Measurements from ENCODE around the gene ENO4. TPM values are rescaled to one million over a fixed set of nuclear protein-coding genes. Genes with fewer than 3 reads are reported as not detected.
A peak's percentile ranks its signal among the peaks of the same experiment; 100 is the strongest.

The ENO4 gene, protein sequence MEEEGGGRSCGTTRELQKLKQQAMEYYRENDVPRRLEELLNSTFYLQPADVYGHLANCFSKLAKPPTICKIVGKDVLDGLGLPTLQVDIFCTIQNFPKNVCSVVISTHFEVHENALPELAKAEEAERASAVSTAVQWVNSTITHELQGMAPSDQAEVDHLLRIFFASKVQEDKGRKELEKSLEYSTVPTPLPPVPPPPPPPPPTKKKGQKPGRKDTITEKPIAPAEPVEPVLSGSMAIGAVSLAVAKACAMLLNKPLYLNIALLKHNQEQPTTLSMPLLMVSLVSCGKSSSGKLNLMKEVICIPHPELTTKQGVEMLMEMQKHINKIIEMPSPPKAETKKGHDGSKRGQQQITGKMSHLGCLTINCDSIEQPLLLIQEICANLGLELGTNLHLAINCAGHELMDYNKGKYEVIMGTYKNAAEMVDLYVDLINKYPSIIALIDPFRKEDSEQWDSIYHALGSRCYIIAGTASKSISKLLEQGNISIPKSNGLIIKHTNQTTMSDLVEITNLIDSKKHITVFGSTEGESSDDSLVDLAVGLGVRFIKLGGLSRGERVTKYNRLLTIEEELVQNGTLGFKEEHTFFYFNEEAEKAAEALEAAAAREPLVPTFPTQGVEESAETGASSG
- 0.35 and 0.66 TPM in 2 replicates for total RNA-seq
- polyA plus RNA-seq: 0.44 TPM in 1 of 2 replicates, not detected in the other

DNA sequence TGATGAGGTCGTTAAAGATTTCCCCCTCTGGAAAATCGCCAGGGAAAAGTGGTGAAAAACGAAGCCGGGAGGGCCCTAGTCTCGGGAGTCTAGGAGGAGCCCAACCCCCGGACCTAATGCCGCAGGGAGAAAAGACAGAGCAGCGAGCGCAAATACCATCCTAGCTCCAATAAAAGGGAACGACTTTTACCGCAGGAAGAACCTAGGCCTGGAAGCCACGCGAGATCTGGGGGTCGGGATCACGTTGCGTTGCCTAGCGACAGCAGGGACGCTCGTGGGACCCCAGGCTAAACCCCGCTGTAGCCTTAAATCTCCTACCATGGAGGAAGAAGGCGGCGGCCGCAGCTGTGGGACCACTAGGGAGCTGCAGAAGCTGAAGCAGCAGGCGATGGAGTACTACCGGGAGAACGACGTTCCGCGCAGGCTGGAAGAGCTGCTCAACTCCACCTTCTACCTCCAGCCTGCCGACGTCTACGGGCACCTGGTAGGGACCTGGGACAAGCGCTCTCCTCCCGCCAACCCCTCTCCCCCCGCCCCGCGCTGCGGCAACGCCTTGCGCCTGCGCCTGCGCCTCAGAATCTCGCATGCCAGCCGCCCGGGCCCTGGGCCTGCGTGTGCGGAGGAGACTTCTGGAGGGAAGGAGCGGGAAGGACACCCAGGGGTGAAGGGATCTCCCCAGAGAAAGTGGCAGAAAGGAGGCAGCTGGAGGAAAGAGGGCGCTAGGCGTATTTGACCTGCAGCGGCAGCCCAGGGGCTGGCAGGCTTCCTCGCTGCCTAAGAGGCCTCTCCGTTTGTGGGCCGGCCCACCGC lies at the start of gene ENO4:
Gene ENO4, plus strand, starts transcription at position 252 of the 810 bp plus-strand sequence. Its CDS starts 68 bp downstream, at position 320.
- peak; percentile 87 to 94 for DNase-seq (ENCODE audit: low read depth in 1 of 2, low spot score in 1 of 2)
- TF ChIP-seq, protein P1, sequence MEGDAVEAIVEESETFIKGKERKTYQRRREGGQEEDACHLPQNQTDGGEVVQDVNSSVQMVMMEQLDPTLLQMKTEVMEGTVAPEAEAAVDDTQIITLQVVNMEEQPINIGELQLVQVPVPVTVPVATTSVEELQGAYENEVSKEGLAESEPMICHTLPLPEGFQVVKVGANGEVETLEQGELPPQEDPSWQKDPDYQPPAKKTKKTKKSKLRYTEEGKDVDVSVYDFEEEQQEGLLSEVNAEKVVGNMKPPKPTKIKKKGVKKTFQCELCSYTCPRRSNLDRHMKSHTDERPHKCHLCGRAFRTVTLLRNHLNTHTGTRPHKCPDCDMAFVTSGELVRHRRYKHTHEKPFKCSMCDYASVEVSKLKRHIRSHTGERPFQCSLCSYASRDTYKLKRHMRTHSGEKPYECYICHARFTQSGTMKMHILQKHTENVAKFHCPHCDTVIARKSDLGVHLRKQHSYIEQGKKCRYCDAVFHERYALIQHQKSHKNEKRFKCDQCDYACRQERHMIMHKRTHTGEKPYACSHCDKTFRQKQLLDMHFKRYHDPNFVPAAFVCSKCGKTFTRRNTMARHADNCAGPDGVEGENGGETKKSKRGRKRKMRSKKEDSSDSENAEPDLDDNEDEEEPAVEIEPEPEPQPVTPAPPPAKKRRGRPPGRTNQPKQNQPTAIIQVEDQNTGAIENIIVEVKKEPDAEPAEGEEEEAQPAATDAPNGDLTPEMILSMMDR (IDR thresholded peaks at IDR 0.05; ENCODE audit: low read depth, low read length): no peak
- peaks cover 4% of the 10 kb centered on the region for H3K4me1 ChIP-seq (ENCODE audit: low read depth)
- H3K4me3 ChIP-seq: peak within 1 kb of the TSS; percentile 73
- H3K9me3 ChIP-seq (ENCODE audit: low read depth): no peaks in the 10 kb centered on the region
- peak within 1 kb of the TSS; percentile 85 for H3K27ac ChIP-seq
- H3K27me3 ChIP-seq: no peaks in the 10 kb centered on the region
- H3K36me3 ChIP-seq: no peaks in the 10 kb centered on the region

DNA sequence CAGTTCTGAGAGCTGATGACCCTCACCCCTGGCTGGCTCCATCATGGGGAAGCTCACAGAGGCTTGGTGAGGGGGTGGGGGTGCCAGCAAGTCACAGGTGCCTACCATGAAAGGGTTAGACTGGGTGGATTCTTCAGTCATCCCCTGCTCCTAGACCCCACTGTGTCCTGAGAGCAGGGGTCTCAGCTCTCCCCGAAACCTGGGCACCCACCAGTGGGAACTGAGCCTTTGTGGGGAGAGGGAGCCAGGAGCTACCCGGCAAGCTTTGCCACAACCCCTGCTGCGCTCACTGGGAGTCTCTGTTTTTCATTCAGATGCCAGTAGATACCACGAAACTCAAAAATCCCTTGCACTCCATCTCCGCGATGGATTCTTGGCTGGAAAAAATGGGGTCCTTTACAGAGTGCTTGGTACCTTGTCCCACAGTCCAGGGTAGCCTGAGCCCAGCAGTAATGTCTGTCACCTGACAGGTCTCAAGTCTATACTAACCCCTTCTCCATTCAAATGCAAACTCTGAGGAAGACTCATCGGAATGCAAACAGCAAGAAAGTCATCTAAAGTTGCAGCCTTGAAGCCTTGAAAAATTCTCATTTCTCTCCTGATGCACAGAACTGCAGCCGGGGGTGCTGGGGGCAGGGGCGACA lies 48.9 kb upstream of the ENO4 start:
- no peaks in the 10 kb centered on the region for H3K36me3 ChIP-seq
- no peaks in the 10 kb centered on the region for H3K9me3 ChIP-seq (ENCODE audit: low read depth)
- no peak overlapping the region for H3K4me3 ChIP-seq
- TF ChIP-seq, protein P1 (IDR thresholded peaks at IDR 0.05; ENCODE audit: low read depth, low read length): no peak
- H3K27me3 ChIP-seq: peaks cover 18% of the 10 kb centered on the region
- no peak overlapping the region for H3K27ac ChIP-seq
- H3K4me1 ChIP-seq (ENCODE audit: low read depth): peaks cover 3% of the 10 kb centered on the region
- DNase-seq (ENCODE audit: low read depth in 1 of 2, low spot score in 1 of 2): no peak

DNA sequence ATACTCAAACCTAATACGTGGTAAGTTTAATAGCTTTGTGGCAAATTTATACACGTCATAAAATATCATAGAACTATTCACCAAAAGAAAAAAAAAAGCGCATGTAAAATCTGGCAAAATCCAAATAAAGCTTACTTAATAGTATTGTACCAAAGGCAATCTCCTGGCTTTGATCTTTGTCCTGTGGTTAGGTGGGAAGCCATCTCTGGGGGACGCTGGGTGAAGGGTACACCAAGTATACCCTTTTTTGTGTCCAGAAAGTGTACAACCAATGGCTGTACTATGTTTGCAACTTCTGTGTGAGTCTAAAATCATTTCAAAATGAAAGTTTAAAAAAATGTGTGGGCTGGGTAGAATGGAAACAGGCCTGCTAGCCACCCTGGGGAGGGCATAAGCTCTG lies 47.6 kb upstream of the ENO4 start:
- no peaks in the 10 kb centered on the region for H3K9me3 ChIP-seq (ENCODE audit: low read depth)
- H3K4me3 ChIP-seq: no peak overlapping the region
- TF ChIP-seq, protein P1 (IDR thresholded peaks at IDR 0.05; ENCODE audit: low read depth, low read length): no peak
- peaks cover 12% of the 10 kb centered on the region for H3K27me3 ChIP-seq
- DNase-seq (ENCODE audit: low read depth in 1 of 2, low spot score in 1 of 2): no peak
- H3K4me1 ChIP-seq (ENCODE audit: low read depth): peaks cover 3% of the 10 kb centered on the region
- no peaks in the 10 kb centered on the region for H3K36me3 ChIP-seq
- no peak overlapping the region for H3K27ac ChIP-seq

DNA sequence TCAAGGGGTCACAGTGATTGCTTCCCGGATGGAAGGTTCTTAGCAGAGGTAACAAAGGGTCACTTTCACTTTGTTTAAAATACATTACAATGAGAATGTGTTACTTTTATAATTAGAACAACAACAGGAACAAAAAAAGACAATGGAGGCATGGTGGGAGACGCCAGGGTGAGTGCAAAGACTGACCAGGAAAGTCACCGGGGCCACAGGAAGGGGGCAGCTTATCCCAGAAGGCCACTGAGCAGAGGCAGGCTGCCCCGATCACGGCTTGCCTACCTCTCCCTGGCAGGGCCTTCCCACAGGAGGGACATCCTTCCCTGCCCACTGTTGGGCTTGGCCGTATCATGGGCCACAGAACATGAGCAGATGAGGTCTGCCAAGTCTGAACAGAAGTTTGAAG lies 46.8 kb upstream of the ENO4 start:
- Histone ChIP-seq H3K4me3 (no peak overlapping the region), H3K9me3 (ENCODE audit: low read depth) (no peaks in the 10 kb centered on the region), H3K27me3 (peaks cover 11% of the 10 kb centered on the region), H3K36me3 (no peaks in the 10 kb centered on the region), H3K4me1 (ENCODE audit: low read depth) (peaks cover 3% of the 10 kb centered on the region), H3K27ac (no peak overlapping the region)
- TF ChIP-seq, protein P1 (IDR thresholded peaks at IDR 0.05; ENCODE audit: low read depth, low read length): no peak
- DNase-seq (ENCODE audit: low read depth in 1 of 2, low spot score in 1 of 2): no peak

DNA sequence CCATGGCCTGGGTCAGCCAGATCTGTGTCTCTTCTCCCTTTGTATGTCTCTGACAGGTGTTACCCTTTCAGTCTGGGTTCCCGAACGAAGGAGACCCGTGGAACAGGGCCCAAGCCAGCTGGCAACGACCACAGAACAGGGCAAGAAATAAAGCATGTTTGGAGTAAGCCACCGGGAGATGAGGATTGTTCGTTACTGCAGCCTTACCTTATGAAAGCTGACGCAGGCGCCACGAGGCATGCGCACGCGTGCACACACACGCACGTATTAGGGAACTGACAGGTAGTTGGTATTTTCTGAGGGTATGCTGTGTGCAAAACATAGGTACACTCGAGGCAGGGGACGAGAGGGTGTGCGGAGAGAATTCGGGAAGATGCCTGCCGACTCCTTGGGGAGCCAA lies 46.4 kb upstream of the ENO4 start:
- no peaks in the 10 kb centered on the region for H3K9me3 ChIP-seq (ENCODE audit: low read depth)
- no peak for DNase-seq (ENCODE audit: low read depth in 1 of 2, low spot score in 1 of 2)
- no peaks in the 10 kb centered on the region for H3K36me3 ChIP-seq
- H3K27ac ChIP-seq: no peak overlapping the region
- no peak overlapping the region for H3K4me3 ChIP-seq
- no peaks in the 10 kb centered on the region for H3K4me1 ChIP-seq (ENCODE audit: low read depth)
- TF ChIP-seq, protein P1 (IDR thresholded peaks at IDR 0.05; ENCODE audit: low read depth, low read length): no peak
- H3K27me3 ChIP-seq: peaks cover 11% of the 10 kb centered on the region
